Iris pigment epithelial cell (primary cell): Measurements from ENCODE around the gene SRP9.
"Not testable (repeated sequence)": the region's sequence is repeated elsewhere in the genome, so short reads cannot be mapped to it uniquely, and the experiment has no call there.

ENCODE experiments used
- DNase-seq: peaks from one replicate; pipeline ENCODE4 v3.0.0-alpha.2; 2011; ENCODE audit warnings: low read depth

SRP9 gene

GRCh38 chr1:225755671-225756319 lies 21.8 kb upstream of the SRP9 start:
- DNase-seq, result no peak

DNA sequence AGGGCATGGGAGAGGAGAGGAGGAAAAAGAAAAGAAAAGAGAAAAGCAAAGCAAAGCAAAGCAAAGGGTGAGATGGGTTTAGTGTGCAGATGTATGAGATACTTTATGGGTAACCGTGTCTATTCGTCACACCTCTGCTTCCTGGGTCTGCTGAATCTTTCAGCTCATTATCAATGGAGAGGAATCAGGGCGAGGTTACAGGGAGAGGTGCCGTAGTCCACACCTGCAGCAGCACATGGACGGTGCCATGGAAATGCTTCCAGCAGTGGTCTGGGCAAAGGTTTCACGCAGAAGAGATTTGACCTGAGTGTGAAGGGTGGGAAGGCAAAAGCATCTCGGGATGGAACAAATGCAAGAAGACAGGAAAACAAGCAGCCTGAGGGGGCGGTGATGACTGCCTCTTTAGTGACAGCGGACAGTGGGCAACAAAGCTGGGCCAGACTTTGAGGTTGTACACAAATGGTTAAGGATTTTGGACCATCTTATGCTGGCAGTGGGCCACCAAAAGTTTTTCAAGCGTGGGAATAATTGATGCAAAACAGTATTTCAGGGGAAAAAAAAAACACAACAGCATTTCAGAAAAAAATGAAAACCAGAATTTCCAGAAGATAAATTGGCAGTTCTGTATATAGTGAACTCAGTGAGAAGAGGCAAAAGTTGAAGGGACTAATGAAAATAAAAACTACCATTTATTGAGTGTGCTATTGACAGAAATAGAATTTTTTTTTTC lies 19.5 kb upstream of the SRP9 start:
- no peak for DNase-seq

- not testable (repeated sequence) for DNase-seq
Observed at GRCh38 chr1:225759972-225760371, 17.7 kb upstream of the SRP9 start.

- DNase-seq, result no peak
Observed at GRCh38 chr1:225760531-225760930, 17.1 kb upstream of the SRP9 start.

GRCh38 chr1:225761395-225761794 lies 16.2 kb upstream of the SRP9 start:
- not testable (repeated sequence) for DNase-seq

GRCh38 chr1:225762002-225762441 lies 15.6 kb upstream of the SRP9 start:
- peak; percentile 58 for DNase-seq

- DNase-seq, result peak; percentile 73
Observed at GRCh38 chr1:225762444-225762843, 15.2 kb upstream of the SRP9 start.

DNA sequence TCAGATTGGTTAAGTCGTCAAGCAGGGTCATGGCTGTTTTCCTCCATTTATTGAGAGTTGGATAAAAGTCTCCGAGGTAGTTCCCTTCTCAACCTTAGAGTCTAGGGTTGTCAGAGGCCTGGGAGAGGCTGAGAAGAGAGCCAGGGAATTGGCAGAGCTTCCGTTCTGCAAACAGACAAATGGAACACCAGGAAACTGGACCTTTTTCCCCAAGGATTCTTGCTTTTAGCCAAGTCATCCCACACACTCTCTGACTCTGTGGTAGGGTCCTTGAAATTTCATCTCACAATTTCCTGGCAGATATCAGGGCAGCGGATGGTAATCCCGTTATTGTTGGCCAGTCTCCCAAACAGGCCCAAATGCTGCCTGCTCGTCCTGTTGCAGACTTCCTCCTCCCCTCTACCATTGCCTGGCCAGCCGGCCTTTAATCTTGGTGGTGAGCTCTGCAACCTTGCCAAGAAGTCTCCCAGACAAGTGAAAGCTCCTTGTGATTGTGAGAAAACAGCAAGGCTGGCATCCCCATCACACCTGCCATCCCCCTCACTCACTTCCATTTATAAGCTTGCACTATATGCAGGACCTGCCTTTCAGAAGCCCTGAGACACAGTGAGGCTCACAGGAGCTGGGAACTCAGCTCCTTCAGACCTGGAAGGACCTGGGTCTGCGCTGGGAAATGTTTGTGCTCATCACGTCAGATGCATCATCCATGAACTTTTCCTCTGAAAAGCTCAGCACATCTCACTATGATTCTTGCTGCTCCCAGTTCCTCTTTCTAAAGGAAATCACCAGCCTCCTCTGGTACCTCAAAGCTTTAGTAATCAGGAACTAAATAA lies 13.7 kb upstream of the SRP9 start:
- DNase-seq, result peak; percentile 52

DNA sequence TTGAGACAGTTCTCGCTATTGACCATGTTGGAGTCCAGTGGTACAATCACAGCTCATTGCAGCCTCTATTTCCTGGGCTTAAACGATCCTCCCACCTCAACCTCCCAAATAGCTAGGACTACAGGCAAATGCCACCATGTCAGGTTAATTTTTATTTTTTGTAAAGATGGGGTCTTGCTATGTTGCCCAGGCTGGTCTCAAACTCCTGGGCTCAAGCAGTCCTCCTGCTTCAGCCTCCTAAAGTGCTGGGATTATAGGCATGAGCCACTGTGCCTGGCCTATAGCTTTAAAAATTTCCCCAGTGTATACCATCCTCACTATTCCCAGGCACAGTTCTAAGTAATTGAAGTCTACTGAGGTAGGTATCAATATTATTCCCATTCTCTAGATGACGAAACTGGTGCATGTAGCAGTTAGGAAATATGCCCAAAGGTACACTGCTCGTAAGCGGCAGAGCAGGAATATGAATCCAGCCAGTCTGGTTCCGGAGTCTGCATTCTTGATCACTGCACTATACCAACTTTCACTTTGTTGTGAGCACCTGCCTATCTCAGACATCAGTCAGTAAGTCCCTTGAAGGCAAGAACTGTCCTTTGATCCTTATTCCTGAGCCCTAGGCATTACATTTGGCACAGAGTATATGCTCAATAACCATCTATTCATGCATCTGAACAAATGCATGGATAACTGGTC lies 11.5 kb upstream of the SRP9 start:
- DNase-seq, result no peak

DNA sequence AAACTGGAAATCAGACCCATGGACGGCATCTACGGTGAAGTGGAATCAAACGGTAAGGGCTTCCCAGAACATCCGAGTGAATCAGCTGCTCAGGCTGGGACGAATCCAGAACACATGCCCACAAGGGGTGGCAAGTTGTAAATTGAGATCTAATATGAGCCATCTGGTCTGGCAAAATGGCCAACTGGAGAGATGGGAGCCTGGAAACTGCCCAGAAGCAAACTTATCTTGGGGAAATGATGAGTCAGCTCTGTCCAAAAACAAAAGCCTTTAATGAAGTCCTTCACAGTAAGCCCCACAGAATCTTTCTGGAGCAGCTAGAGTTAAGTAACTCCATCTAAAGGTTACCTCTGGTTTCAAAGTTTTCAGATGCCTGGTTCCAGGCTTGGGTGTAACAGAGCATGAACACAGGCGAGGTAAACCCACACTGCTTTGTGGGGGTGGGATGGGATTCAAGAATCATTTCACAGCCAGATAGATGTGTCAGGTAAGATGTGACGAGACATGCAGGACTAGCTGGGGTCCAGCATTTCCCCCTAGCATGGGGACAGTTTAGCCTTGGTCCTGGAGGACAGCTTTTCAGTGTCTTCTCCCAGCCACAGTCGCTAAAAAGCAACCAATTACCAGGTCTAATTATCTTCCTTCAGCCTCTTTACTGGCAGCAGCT lies 10.5 kb upstream of the SRP9 start:
- DNase-seq, result peak; percentile 93

GRCh38 chr1:225767634-225768540 lies 9.7 kb upstream of the SRP9 start:
- DNase-seq, result peak; percentile 63

DNA sequence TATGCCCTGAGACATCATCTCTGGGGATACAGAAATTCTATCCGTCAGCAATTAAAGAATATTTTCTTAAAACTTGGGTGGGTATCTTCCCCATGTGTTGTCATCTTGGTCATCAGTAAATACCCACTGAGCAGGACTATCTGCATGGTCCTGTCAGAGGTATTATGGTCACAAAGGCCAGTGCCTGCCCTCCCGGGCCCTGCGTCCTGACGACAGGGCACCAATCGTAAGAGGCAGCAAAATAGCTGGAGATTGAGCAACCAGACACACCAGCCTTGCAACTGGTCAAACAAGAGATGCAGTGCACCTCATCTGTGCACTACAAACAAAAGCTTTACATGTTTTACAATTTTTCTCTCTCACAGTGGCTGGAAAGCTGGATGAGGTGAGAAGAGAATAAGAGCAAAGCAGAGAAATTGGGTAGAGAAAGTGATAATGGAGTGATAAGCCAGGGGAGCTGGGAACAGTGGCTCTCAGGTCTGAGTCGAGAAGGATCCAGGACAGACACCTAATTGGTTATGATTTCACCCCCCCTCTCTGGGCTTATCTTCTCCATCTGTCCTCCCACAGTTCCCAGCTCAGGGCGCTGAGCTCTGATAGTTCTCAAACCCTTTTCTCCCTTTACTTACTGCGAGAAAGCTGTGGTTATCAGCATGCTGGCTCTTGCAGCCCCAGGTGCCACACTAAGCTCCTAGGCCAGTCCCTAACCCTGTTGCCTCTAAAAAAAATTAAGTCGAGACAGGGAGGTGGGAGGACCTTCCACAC lies 8.8 kb upstream of the SRP9 start:
- DNase-seq, result no peak

- no peak for DNase-seq
Observed at GRCh38 chr1:225769687-225770086, 7.9 kb upstream of the SRP9 start.

GRCh38 chr1:225770561-225771248 lies 6.9 kb upstream of the SRP9 start:
- no peak for DNase-seq

GRCh38 chr1:225771661-225772322 lies 5.8 kb upstream of the SRP9 start:
- DNase-seq, result no peak

DNA sequence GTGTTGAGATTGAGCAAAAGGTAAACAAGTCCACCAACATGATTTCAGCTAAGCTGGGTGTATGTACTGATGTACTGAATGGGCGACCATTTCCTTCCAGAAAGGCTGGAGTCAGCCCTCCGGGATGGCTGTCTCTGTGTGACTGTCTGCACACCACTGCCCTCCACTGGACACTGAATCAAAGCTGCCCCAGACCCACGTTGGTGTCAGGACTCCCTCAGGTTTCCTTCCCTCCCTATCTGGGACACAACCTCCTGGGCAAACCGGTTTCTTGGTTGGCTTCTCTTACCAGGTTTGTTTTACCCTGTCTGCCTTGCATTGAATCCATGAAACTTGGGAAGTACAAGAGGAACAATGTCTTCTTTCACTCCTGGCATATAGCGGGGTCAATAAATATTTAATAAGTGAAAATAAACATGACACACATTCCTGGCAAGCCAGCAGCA lies 5.3 kb upstream of the SRP9 start:
- peak; percentile 89 for DNase-seq

DNA sequence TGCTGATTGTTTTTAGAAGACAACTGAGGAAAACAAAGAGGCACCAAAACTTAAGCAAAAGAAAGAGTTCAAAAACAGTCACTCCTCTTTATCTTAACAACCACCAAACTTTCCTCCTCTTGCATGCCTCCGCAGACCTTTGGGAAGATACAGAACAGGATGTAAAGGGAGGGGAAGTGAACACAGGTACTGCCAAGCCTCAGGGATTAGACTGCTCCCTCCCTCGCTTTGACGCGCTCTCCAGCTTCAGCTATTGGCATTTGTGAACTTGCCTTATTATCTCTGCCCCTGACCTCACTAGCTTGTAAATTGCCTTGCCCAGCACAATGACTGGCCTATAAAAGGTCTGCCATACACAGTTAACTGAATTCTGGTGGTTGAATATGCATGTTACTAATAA lies 4.8 kb upstream of the SRP9 start:
- peak; percentile 14 for DNase-seq
